Memory B cell (primary cell): ENCODE measurements around the gene GIPR.
A peak's percentile ranks its signal among the peaks of the same experiment; 100 is the strongest.

Source experiments
- ATAC-seq: fragments of 150-1000 bp; cut with Tn5 transposase; 2 replicates; pipeline ENCODE4 v1.10.0; 2021; ENCODE audit warnings: low read depth, mild to moderate bottlenecking, moderate library complexity
- DNase-seq, 2 donors: peaks; one replicate each; pipeline ENCODE4 v3.0.0; 2022; ENCODE audit warnings: low spot score in 2 of 2
- H3K27ac Mint-ChIP-seq: one replicate; pipeline ENCODE4 v1.8.0; 2022; ENCODE audit warnings: mild to moderate bottlenecking, moderate library complexity, mixed read lengths
- H3K27me3 Mint-ChIP-seq: one replicate; pipeline ENCODE4 v1.8.0; 2022; ENCODE audit warnings: mixed read lengths
- H3K36me3 Mint-ChIP-seq: one replicate; pipeline ENCODE4 v1.8.0; 2022; ENCODE audit warnings: mild to moderate bottlenecking, mixed read lengths
- H3K4me1 Mint-ChIP-seq: one replicate; pipeline ENCODE4 v1.8.0; 2022; ENCODE audit warnings: mixed read lengths
- H3K4me3 Mint-ChIP-seq: one replicate; pipeline ENCODE4 v1.8.0; 2022; ENCODE audit warnings: mild to moderate bottlenecking, moderate library complexity, mixed read lengths
- H3K9me3 Mint-ChIP-seq: one replicate; pipeline ENCODE4 v1.8.0; 2022; ENCODE audit warnings: mixed read lengths

The GIPR gene

GRCh38 chr19:45641274-45642105, 26.5 kb upstream of the GIPR start:
- Mint-ChIP-seq H3K4me3 (peak overlapping the region; percentile 83), H3K27me3 (peaks cover 6% of the 10 kb centered on the region), H3K4me1 (peaks cover 38% of the 10 kb centered on the region), H3K36me3 (no peaks in the 10 kb centered on the region), H3K9me3 (no peaks in the 10 kb centered on the region), H3K27ac (peak overlapping the region; percentile 96)
- DNase-seq: peak; percentile 58 to 64
- peak; percentile 15 for ATAC-seq

DNA sequence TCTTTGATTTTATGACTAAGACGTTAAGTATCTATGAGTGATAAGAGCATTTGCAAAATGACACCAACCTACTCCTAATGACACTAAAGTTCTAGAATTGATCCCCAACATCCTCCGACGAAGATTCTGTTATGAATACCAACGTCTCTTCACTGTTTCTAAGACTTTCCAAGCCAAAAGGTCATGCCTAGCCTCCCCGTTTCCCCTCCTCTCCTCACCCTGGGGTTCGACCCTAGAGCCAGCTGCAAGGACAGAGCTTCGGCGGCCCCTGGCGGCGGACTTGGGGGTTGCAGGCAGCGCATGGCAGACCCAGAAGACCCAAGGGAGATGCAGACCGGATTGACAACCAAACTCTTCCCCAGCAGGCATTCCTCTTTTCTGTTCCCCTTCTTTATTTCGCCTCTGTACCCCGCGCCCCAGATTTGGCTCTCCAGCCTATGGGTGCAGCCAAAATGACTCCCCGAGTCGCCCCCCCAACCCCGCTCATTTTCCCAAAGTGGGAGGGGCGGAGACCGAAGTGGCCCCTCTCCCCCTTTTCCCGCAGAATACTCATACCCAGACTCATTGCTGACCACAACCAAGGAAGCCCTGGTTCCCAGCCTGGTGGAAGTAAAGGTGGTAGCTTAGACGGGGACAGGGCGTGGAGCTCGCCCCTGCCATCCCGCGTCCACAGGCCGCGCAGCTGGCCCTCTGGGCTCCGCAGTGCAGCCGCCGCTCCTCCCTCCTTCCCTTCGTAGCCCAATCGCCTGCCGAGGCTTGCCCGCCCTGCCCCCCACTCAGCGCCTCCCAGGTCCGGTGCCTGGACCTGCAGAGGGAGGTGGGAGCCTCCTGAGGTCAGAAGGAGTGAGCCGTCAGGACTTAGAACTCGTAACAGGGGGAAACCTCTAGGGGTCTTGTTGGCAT, 24.7 kb upstream of the GIPR start:
- Mint-ChIP-seq H3K27ac (peak overlapping the region; percentile 96), H3K4me3 (peak overlapping the region; percentile 69), H3K4me1 (peaks cover 38% of the 10 kb centered on the region), H3K27me3 (peaks cover 6% of the 10 kb centered on the region), H3K9me3 (no peaks in the 10 kb centered on the region), H3K36me3 (no peaks in the 10 kb centered on the region)
- DNase-seq: peak; percentile 98 to 99
- ATAC-seq: peak; percentile 44

GRCh38 chr19:45643927-45644771, 23.9 kb upstream of the GIPR start:
- Mint-ChIP-seq H3K4me1 (peaks cover 36% of the 10 kb centered on the region), H3K36me3 (no peaks in the 10 kb centered on the region), H3K27me3 (peaks cover 6% of the 10 kb centered on the region), H3K9me3 (no peaks in the 10 kb centered on the region), H3K27ac (no peak overlapping the region), H3K4me3 (no peak overlapping the region)
- ATAC-seq (no peak), DNase-seq (no peak)

DNA sequence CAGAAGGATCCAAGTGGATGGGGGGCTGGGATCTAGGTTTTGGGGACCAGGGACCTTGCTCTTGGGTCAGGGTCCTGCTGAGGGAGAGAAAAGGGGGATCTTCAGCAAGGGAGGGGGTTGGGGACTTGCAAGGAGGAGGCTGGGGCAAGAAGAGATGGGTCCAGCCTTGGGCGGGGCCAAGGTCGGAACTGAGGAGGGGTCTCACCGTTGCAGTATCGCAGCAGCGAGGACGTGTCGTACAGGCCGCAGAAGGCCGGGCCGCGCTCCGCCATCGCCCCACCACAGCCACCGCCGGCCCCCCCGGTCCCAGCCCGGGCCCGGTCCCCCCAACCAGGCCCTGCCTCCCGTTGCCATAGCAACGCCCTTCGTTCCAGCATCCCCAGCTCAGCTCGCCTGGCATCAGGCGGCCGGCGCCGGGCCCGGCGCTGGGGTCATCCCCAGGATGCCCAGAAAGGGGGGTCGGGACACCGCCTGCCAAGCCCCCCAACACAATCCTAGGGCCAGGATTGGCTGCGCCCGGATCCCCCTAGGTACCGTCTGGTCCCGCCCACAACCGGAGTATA, 22.9 kb upstream of the GIPR start:
- Mint-ChIP-seq H3K36me3 (no peaks in the 10 kb centered on the region), H3K4me3 (peak overlapping the region; percentile 78), H3K27ac (no peak overlapping the region), H3K9me3 (no peaks in the 10 kb centered on the region), H3K4me1 (peaks cover 36% of the 10 kb centered on the region), H3K27me3 (peaks cover 6% of the 10 kb centered on the region)
- peak in 1 of 2 donors; percentile 22 for DNase-seq
- ATAC-seq: no peak

DNA sequence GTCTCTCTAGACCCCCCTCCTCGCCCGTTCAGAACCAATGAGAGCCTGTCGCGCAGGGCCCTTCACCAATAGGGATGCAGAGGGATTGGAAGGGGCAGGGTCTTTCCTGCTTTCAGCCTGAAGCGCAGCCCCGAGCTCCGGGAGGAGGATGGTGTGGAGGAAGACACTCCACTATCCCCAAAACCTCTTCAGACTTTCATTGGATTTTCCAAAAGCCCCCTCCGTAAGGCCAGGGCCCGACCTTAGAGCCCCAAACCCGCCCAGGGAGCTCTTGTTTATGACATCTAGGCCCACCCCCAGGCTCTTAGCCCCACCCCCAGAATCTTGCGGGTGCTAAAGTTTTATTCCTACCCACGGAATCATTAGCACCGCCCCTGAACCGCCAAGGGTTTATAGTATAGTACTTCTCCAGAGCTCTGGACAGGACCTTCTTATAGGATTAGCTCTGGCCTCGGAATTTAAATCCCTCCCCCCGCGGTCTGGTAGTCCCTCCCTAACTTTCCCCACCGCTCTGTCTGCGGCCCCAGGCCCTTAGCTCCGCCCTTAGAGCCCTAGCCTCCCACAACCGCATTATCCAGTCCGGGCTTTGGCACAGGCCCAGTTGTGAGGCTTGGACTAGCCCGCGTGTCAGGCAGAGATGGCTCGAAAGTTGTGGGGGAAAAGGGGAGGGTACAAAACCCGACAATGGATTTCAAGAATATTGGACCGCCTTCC, 22.2 kb upstream of the GIPR start:
- H3K36me3 Mint-ChIP-seq: no peaks in the 10 kb centered on the region
- H3K4me3 Mint-ChIP-seq: peak overlapping the region; percentile 78
- H3K27ac Mint-ChIP-seq: no peak overlapping the region
- DNase-seq (peak; percentile 63 to 64), ATAC-seq (peak; percentile 40)
- peaks cover 8% of the 10 kb centered on the region for H3K27me3 Mint-ChIP-seq
- H3K4me1 Mint-ChIP-seq: peaks cover 34% of the 10 kb centered on the region
- no peaks in the 10 kb centered on the region for H3K9me3 Mint-ChIP-seq

- H3K27me3 Mint-ChIP-seq: peaks cover 8% of the 10 kb centered on the region
- H3K4me3 Mint-ChIP-seq: peak overlapping the region; percentile 78
- no peak for ATAC-seq
- peak overlapping the region; percentile 41 for H3K27ac Mint-ChIP-seq
- H3K4me1 Mint-ChIP-seq: peaks cover 30% of the 10 kb centered on the region
- H3K36me3 Mint-ChIP-seq: no peaks in the 10 kb centered on the region
- DNase-seq: no peak
- no peaks in the 10 kb centered on the region for H3K9me3 Mint-ChIP-seq
These were observed 21.7 kb upstream of the GIPR start for GRCh38 chr19:45646345-45646698.

GRCh38 chr19:45650722-45651121, 17.3 kb upstream of the GIPR start:
- no peak for DNase-seq
- peaks cover 5% of the 10 kb centered on the region for H3K4me1 Mint-ChIP-seq
- no peak overlapping the region for H3K27ac Mint-ChIP-seq
- no peak overlapping the region for H3K4me3 Mint-ChIP-seq
- H3K9me3 Mint-ChIP-seq: no peaks in the 10 kb centered on the region
- H3K36me3 Mint-ChIP-seq: no peaks in the 10 kb centered on the region
- H3K27me3 Mint-ChIP-seq: peaks cover 8% of the 10 kb centered on the region
- ATAC-seq: no peak

DNA sequence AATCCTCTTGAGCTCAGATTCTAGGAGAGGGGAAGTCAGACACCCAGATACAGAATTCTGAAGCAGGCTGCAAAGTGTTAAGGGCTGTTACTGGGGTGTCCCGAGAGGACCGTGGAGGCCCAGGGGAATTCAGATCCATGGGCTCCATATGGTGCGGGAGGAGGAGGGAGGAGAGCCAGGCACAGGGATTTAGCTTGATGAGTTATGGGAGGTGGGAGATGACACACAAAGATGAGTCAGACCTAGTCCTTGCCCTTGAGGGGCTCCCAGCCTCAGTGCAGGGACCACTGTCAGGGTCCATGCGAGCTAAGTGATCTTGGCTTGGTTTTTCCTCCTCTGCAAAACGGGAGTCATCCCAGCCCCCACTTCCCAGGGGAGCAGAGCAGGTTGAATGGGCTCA, 14.4 kb upstream of the GIPR start:
- no peaks in the 10 kb centered on the region for H3K9me3 Mint-ChIP-seq
- ATAC-seq (no peak), DNase-seq (no peak)
- H3K4me3 Mint-ChIP-seq: no peak overlapping the region
- peaks cover 3% of the 10 kb centered on the region for H3K27me3 Mint-ChIP-seq
- H3K27ac Mint-ChIP-seq: no peak overlapping the region
- H3K36me3 Mint-ChIP-seq: no peaks in the 10 kb centered on the region
- no peaks in the 10 kb centered on the region for H3K4me1 Mint-ChIP-seq

DNA sequence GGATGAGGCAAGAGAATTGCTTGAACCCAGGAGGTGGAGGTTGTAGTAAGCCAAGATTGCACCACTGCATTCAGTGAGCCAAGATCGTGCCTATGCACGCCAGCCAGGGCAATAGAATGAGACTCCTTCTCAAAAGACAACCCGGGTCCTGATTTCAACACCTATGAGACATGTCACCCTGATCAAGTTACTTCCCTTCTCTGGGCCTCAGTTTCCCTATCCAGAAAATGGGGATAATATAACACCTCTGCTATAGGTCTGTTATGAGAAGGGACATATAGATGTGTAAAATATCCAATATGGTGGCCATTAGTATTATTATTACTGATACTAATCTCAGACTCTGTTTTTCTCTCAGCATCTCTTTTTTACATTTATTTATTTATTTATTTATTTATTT, 12.9 kb upstream of the GIPR start:
- Mint-ChIP-seq H3K27me3 (peaks cover 9% of the 10 kb centered on the region), H3K27ac (no peak overlapping the region), H3K36me3 (no peaks in the 10 kb centered on the region), H3K9me3 (peaks cover 2% of the 10 kb centered on the region), H3K4me1 (no peaks in the 10 kb centered on the region), H3K4me3 (no peak overlapping the region)
- ATAC-seq: no peak
- no peak for DNase-seq

- Mint-ChIP-seq H3K4me1 (no peaks in the 10 kb centered on the region), H3K36me3 (no peaks in the 10 kb centered on the region), H3K27ac (no peak overlapping the region), H3K4me3 (no peak overlapping the region), H3K9me3 (peaks cover 2% of the 10 kb centered on the region), H3K27me3 (peaks cover 15% of the 10 kb centered on the region)
- ATAC-seq: no peak
- DNase-seq: no peak
These were observed 10.4 kb upstream of the GIPR start for GRCh38 chr19:45657520-45658167.

GRCh38 chr19:45659096-45659729, 8.8 kb upstream of the GIPR start:
- H3K36me3 Mint-ChIP-seq: no peaks in the 10 kb centered on the region
- no peak overlapping the region for H3K4me3 Mint-ChIP-seq
- H3K4me1 Mint-ChIP-seq: no peaks in the 10 kb centered on the region
- H3K27ac Mint-ChIP-seq: no peak overlapping the region
- peaks cover 2% of the 10 kb centered on the region for H3K9me3 Mint-ChIP-seq
- DNase-seq (no peak), ATAC-seq (no peak)
- peaks cover 18% of the 10 kb centered on the region for H3K27me3 Mint-ChIP-seq

DNA sequence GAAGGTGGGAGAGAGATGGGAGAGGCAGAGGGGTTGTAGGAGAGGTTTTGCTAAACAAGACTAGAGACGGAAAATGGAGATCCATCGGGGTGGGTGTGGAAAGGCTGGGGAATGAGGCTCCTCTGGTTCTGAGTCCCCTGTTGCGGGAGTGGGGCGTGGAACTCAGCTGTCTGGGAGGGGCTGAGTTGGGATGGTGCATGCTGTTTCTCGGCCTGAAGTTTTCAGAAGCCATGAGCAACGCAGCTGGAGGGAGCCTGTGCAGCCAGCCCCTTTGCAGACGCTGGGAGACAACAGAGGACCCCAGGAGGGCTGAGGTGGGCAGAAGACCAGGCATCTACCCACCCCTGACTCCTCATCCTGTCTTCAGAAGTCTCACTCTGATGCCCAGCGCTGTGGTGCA, 7.4 kb upstream of the GIPR start:
- H3K27ac Mint-ChIP-seq: no peak overlapping the region
- DNase-seq: no peak
- peaks cover 25% of the 10 kb centered on the region for H3K27me3 Mint-ChIP-seq

More for the DNA sequence above, 7.4 kb upstream of the GIPR start:
- H3K4me1 Mint-ChIP-seq: peaks cover 5% of the 10 kb centered on the region
- no peak overlapping the region for H3K4me3 Mint-ChIP-seq
- no peak for ATAC-seq
- H3K36me3 Mint-ChIP-seq: no peaks in the 10 kb centered on the region
- peaks cover 2% of the 10 kb centered on the region for H3K9me3 Mint-ChIP-seq
